Loucy (cell line): ENCODE measurements around the gene PTPRN2.

Experiments
- EZH2phosphoT487 ChIP-seq: fragments of 200-600 bp; IDR thresholded peaks from 2 replicates; pipeline ENCODE4 v1.6.1; 2018; ENCODE audit warnings: antibody characterized with exemption, mild to moderate bottlenecking, moderate library complexity, borderline replicate concordance
- TF ChIP-seq, protein P1 (sequence below): fragments of 200-600 bp; sonication (generic); conservative IDR thresholded peaks from 2 replicates; pipeline ENCODE4 v1.5.1; 2014; ENCODE audit warnings: mild to moderate bottlenecking, antibody characterized with exemption, low read length

DNA sequence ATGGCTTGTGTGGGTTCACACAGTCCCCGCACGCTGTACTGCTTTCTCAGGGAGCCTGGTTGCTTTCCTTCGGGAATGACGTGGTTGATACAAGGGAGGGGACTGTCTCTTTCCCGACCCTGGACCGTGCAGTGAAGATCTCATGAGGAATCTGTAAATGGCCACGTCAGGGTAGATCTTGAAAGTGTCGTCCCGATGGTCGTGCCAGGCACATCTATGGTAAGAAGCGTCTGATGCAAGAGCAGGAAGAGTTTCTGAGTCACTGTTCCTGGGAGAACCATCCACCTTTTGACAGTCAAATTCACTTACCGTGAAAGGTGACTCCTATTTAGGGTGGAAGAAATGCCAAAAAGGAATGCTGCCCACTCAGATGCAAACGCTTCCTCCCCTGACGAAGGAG, 500.4 kb downstream of the PTPRN2 start:
- TF ChIP-seq EZH2phosphoT487: no peak
- TF ChIP-seq, protein P1, sequence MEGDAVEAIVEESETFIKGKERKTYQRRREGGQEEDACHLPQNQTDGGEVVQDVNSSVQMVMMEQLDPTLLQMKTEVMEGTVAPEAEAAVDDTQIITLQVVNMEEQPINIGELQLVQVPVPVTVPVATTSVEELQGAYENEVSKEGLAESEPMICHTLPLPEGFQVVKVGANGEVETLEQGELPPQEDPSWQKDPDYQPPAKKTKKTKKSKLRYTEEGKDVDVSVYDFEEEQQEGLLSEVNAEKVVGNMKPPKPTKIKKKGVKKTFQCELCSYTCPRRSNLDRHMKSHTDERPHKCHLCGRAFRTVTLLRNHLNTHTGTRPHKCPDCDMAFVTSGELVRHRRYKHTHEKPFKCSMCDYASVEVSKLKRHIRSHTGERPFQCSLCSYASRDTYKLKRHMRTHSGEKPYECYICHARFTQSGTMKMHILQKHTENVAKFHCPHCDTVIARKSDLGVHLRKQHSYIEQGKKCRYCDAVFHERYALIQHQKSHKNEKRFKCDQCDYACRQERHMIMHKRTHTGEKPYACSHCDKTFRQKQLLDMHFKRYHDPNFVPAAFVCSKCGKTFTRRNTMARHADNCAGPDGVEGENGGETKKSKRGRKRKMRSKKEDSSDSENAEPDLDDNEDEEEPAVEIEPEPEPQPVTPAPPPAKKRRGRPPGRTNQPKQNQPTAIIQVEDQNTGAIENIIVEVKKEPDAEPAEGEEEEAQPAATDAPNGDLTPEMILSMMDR: no peak
